GM18499 (cell line): ENCODE measurements around the gene NT5C1A.

Experiments
- ATAC-seq: cut with Tn5 transposase; IDR thresholded peaks from one replicate; pipeline ENCODE4 v1.9.1; 2021; ENCODE audit warnings: moderate number of reproducible peaks; ENCODE audit not compliant: insufficient read depth, unreplicated experiment

Gene NT5C1A

DNA sequence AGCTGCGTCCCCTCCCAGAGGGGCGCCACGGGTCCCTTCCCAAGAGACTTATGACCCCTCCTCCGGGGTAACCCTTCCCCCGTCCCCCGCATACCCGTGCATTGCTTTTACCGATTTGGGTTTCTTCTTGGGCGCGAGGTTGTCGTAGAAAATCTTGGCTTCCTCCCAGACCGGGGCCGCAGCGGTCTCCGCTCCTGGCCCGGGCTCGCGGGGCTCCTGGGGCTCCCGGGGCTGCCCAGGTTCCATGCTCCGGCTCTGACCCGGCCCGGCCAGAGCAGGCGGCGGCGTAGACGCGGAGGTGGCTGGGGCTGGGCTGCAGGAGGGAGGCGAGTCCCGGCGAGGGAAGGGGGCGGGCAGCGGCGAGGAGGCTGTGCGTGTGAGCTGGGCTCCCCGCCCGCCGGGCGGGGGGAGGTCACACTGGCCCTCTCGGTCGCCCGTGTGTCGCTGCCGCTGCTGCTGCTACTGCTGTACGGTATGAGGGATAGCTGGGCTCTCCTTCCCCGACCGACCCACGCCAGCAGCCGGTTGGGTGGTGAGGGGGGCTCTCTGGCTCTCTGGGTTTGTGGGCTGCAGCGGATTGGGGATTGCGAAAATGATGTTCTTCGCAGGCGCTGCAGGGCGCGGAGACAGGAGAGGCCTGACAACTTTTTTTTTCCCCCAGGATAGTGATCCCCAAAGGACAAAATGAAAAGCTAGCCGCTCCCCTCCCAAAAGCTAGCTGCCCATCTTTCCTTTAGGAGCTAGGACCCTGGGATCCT lies at the start of gene NT5C1A:
Gene NT5C1A (minus strand): TSS at position 315 of the 758 bp plus-strand sequence. CDS start 69 bp downstream, at position 246.
- no peak for ATAC-seq

GRCh38 chr1:39721664-39722063 lies 49.8 kb upstream of the NT5C1A start:
- no peak for ATAC-seq

DNA sequence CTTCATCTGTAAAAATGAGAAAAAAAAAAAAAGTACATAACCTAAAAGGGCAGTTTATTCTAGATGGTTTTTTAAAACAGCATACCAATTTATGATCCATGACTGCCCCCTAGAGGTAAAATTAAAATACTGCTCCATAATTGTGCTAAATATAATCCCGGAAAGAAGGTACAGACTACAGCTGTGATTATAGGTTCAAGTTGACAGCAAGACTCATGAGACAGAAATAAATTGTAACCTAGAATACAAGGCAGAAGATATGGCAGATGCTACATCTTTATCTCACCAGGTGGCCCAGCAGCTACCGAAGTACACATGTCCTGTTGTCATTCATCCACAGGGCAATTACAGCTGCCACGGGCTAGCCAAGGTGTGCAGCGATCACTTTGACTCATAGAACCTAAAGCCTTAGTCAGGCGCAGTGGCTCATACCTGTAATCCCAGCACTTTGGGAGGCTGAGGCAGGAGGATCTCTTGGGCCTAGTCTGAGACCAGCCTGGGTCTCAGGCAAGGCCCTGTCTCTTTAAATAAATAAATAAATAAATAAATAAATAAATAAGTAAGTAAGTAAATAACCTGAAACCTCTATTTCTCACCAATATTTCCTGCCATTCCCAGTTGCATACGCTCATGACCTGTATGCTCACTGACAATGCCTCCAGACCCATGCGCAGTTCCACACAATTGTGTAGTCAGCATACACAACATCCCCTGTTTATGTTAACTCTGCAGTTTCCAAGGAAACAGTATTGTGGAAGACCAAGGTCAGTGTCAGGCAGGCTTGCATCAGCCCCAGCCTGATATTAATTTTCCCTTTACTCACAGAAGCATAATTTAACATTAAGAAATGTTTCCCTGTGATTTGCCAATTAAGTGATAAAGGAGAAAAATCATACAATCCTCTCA lies 48.4 kb upstream of the NT5C1A start:
- no peak for ATAC-seq

DNA sequence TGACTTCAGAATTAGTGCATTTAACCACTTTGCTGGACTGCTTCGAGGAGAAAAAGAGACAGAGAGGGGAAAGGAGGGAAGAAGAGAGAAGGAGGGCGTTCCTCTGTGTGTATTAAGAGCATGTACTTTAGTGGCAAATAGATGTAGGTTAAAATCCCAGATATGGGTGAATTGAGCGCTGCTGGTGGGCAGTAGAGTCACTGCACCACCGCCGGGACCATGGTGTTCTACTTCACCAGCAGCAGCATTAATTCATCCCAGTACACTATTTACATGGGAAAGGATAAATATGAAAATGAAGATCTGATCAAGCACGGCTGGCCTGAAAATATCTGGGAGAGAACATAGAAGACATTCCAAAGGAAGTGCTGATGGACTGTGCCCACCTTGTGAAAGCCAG lies 45.9 kb upstream of the NT5C1A start:
- no peak for ATAC-seq

DNA sequence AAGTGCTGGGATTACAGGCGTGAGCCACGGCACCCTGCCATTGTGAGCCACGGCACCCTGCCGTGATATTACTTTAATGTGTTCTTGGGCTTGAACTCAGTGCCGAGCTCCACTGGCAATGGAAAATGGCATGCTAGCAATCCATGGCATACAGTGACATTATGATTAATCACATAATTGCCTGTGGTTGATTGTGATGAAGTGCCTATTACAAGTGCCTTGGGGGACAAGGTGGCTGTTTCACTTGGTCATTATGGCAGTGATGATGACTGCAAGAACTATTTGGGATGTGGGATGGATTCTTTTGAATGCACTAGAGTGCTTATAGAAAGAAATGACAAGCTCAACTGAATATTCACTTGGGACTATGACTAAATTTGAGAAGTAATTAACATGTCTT lies 41.6 kb upstream of the NT5C1A start:
- ATAC-seq: no peak

- ATAC-seq: no peak
Measured at GRCh38 chr1:39711966-39712340, 40.0 kb upstream of the NT5C1A start.

DNA sequence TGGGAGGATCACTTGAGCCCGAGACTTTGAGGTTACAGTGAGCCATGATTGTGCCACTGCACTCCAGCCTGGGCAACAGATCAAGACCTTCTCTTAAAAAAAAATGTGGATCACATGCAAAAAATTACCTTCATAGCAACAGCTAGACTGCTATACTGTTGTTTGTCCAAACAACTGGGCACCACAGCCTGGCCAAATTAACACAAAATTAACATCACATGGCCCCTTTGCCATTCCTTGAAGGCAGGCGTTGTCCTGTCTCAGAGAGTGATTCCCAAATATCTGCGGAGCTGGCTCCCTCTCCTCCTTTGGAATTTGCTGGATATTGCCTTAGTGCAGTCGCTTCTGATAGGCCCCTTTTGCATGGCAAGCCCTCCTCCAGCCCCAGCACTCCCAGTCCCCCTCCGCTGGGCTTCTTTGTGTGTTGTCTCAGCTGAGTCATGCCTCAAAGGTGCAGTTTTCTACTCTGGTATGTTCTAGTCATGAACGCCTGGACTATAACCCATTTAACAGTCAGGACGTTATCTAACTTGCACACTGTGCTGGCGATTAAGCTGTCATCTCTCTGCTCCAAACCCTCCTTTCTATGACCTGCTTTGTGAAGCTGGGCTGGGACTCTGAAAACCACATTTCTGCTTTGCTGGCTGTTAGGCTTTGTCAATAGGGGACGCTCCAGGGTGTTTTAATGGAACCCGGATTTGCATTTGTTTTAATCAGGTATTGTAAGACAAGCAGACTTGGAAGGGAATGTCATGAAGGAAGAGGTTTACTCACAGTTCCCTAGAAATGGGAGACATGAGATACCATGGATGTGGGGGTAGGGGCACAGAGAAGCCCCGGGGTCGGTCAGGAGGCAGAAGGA lies 39.4 kb upstream of the NT5C1A start:
- no peak for ATAC-seq

- no peak for ATAC-seq
Measured at GRCh38 chr1:39707506-39707905, 35.6 kb upstream of the NT5C1A start.

DNA sequence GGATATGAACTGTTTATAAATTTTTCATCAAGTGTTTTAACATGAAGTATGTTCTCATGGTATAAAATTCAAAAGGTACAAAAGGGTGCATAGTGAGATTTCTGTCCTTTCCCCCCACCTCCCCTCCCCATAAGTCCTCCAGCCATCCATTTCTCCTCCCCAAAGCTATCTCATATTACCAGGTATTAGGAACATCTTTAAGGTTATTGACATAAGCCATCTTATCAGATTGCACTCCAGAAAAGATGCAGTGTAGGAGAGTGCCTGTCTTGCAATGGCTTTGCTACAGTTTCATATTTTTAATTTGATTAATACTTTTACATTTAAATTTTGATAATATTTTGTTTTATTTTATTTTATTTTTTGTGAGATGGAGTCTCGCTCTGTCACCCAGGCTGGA lies 32.9 kb upstream of the NT5C1A start:
- no peak for ATAC-seq

- ATAC-seq: no peak
Measured at GRCh38 chr1:39701049-39701439, 29.1 kb upstream of the NT5C1A start.

DNA sequence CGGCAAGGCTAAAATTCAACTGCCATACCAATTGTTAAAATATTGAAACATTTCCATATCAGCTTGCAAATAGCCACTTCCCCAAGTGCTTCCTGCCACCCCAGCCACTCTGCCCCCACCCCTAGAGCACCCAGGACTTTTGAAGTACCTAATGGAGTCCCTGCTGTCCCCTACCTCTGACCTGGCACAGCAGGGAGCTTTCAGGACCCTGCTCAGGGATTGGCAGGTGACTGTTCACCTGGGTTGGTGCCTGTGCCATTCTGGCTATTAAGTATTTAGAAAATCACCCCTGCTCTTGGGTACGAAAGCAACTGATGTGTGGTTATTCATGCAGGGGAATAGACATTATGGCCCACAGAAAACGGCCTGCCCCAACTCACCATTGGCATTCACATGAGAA lies 28.4 kb upstream of the NT5C1A start:
- ATAC-seq: no peak

- ATAC-seq: no peak
Measured at GRCh38 chr1:39699419-39699818, 27.5 kb upstream of the NT5C1A start.

DNA sequence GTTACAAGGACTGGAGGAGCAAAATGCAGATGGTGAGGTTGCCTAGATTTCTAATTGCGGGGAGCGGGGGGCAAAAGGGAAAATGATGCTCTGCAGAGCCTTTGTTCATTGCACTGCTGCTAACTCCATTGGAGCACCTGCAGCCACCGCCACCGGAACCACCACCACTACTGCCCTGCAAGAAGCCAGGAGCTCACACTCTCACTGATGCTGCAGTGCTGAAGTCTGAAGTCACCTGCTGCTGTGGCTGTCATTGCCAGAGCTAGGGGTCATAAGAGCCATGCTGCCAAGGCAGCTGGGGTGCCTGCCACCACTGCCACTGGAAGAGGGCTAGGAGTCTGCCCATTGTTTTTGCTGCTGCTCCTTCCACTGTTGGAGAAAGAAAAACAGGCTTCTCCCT lies 26.7 kb upstream of the NT5C1A start:
- no peak for ATAC-seq

DNA sequence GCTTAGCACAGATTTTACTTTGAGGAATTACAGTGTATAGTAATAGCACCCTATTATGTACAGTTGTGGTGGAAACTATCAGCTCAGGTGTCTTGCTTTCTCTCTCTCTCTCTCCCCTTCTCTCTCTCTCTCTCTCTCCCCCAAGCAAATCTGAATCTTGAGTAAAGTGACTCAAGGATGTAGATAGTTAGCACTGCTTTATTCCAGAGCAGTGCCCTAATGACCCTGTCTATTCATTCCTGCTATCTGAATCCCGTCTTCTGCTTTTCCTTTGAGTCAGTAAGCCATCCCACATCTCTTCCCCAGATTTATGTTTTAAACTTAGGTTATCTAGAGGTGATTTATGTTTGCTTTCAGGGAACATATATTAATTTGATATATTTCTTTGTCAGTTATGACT lies 24.5 kb upstream of the NT5C1A start:
- no peak for ATAC-seq

GRCh38 chr1:39695016-39695415 lies 23.1 kb upstream of the NT5C1A start:
- ATAC-seq: no peak

DNA sequence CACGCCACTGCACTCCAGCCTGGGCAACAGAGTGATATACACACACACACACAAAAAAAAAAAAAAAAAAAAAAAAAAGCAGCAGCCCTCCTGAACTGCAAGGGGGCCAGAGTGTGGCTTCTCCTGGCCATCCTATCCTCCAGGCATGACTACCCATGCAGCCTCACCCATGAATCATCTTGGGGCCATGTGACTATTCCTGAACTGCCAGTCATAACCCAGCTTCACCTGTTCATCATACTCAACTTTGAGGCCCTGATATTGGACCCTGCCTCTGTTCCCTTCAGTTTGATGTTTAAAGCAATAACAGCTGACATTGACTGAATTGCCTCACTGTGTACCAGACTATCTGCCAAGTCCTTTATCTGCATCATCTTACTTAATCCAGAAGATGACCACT lies 22.1 kb upstream of the NT5C1A start:
- ATAC-seq: no peak

DNA sequence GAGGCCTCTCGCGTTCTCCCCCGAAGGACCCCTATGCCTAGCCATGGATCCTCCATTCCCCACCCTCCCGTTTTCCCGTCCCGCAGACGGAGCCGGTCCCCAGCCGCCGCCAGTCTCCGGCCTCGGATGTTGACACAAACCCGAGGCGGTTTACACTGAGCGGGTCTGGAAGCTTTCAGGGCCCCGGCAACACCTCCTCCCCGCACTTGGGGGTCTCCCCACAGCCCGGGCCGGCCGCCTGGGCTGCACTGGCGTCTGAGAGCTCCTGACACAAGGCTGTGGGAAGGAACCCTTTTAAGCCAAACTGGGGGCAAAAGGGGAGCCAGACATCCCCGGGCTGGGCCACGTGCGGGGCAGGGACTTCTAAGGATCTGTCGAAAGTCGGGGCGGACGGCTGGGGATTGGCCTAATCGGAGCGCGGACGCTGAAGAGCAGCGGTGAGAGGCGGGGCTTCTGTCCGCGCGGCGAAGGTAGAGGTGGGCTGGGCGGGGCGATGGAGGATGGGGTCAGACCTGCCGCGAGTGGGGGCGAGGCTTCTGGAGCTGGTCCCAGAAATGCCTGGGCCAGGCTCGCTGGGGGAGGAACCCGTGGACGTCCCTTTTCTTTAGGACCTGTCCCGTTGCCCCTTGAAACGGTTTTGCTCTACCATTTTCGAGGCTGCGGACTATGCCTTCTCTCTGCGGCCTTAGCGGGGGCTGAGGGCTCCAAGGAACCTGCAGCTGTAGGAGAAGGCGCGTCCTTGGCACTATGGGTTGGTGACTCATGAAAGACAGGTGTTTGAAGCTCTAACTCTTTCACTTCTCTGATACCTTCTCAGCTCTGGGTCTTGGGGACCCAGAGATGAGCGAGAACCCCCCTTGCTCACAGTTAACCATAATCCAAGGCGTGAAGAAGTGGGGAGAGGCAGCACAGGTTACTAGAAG lies 20.5 kb upstream of the NT5C1A start:
- ATAC-seq: no peak

DNA sequence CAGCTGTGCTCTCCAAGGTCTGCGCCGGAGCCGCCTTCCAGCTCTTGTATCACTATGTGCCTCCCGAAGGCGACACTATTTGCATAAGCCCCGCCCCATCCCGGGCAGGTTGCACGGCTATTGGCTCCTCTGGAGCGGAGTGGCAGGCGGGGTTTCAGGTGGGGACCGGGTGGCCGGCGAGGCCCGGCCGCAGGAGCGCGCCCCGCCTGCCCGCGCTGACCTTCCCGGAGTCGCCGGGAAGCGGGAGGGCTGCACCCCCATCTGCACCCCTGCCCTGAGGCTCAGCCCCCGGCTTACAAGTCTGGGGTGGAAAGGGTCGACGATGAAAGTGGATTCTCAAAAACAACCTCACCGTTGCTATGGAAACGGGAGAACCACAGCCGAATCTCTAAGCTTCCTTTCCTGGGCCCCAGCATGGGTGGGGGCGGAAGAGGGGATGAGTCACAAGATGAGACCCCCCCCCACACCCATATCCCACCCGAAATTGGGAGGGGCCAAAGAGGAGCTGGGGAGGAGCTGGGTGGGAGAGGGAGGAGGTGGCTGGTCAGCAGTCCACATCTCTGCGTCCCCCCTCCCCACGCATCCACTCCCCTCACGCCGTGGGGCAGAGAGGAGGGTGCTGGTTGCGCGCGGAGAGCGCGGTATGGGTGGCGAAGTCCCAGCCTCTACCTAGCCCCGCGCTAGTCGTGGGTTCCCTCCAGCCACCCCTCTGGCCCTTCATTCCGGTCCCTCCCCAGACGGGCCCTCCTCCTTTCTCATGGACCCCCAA lies 19.7 kb upstream of the NT5C1A start, which contains the start of gene HPCAL4:
Gene HPCAL4 (minus strand): TSS at position 51 of the 769 bp plus-strand sequence. CDS start 6,830 bp downstream, outside the sequence.
- peak; percentile 61 for ATAC-seq
